Loucy (cell line): ENCODE data around the gene NOS3.
A peak's percentile ranks its signal among the peaks of the same experiment; 100 is the strongest.
"Not testable (repeated sequence)": the region's sequence is repeated elsewhere in the genome, so short reads cannot be mapped to it uniquely, and the experiment has no call there.

Experiments
- H2AFZ ChIP-seq: fragments of 200-600 bp; sonication (generic); 2 replicates; pipeline ENCODE4 v1.6.0; 2016; ENCODE audit warnings: antibody characterized with exemption, mild to moderate bottlenecking, low read length, moderate library complexity
- H3F3A ChIP-seq: fragments of 200-600 bp; 2 replicates; pipeline ENCODE4 v1.6.0; 2016; ENCODE audit warnings: antibody characterized with exemption, low read depth, mild to moderate bottlenecking
- H3K27me3 ChIP-seq: fragments of 200-600 bp; sonication (generic); 2 replicates; pipeline ENCODE4 v1.6.1; 2014; ENCODE audit warnings: low read length, mild to moderate bottlenecking; ENCODE audit not compliant: insufficient read depth, poor library complexity, severe bottlenecking
- H3K36me3 ChIP-seq: fragments of 200-600 bp; sonication (generic); 2 replicates; pipeline ENCODE4 v1.6.1; 2016; ENCODE audit warnings: low read length; ENCODE audit not compliant: insufficient read depth
- H3K4me1 ChIP-seq: fragments of 200-600 bp; sonication (generic); 2 replicates; pipeline ENCODE4 v1.5.1; 2014; ENCODE audit warnings: low read length, mild to moderate bottlenecking; ENCODE audit not compliant: insufficient read depth, poor library complexity, severe bottlenecking
- H3K4me2 ChIP-seq: fragments of 200-600 bp; sonication (generic); 2 replicates; pipeline ENCODE4 v1.6.0; 2014; ENCODE audit warnings: antibody characterized with exemption, low read length, low read depth, mild to moderate bottlenecking; ENCODE audit not compliant: poor library complexity, severe bottlenecking
- H3K4me3 ChIP-seq: fragments of 200-600 bp; sonication (generic); 2 replicates; pipeline ENCODE4 v1.5.1; 2014; ENCODE audit warnings: low read length, mild to moderate bottlenecking, mixed read lengths; ENCODE audit not compliant: poor library complexity, severe bottlenecking
- H3K79me2 ChIP-seq: fragments of 200-600 bp; sonication (generic); 2 replicates; pipeline ENCODE4 v1.6.1; 2014; ENCODE audit warnings: low read length; ENCODE audit not compliant: insufficient read depth
- H3K9ac ChIP-seq: fragments of 200-600 bp; sonication (generic); 2 replicates; pipeline ENCODE4 v1.6.0; 2014; ENCODE audit warnings: mild to moderate bottlenecking, low read depth, low read length, moderate library complexity; ENCODE audit not compliant: poor library complexity, severe bottlenecking
- H3K9me2 ChIP-seq: fragments of 200-600 bp; sonication (generic); replicated peaks from 2 replicates; pipeline ENCODE4 v1.6.1; 2016; ENCODE audit warnings: low read depth, low read length, mixed read lengths
- H3K9me3 ChIP-seq: fragments of 200-600 bp; sonication (generic); 2 replicates; pipeline ENCODE4 v1.6.1; 2014; ENCODE audit warnings: mild to moderate bottlenecking, antibody characterized with exemption, low read length, low read depth; ENCODE audit not compliant: insufficient read depth
- H4K20me1 ChIP-seq: fragments of 200-600 bp; sonication (generic); 2 replicates; pipeline ENCODE4 v1.6.0; 2014; ENCODE audit warnings: antibody characterized with exemption, low read length, mild to moderate bottlenecking; ENCODE audit not compliant: insufficient read depth, poor library complexity, severe bottlenecking
- EZH2phosphoT487 ChIP-seq: fragments of 200-600 bp; IDR thresholded peaks from 2 replicates; pipeline ENCODE4 v1.6.1; 2018; ENCODE audit warnings: antibody characterized with exemption, mild to moderate bottlenecking, moderate library complexity, borderline replicate concordance
- TF ChIP-seq, protein P1 (sequence below): fragments of 200-600 bp; sonication (generic); conservative IDR thresholded peaks from 2 replicates; pipeline ENCODE4 v1.5.1; 2014; ENCODE audit warnings: mild to moderate bottlenecking, antibody characterized with exemption, low read length

NOS3 gene

DNA sequence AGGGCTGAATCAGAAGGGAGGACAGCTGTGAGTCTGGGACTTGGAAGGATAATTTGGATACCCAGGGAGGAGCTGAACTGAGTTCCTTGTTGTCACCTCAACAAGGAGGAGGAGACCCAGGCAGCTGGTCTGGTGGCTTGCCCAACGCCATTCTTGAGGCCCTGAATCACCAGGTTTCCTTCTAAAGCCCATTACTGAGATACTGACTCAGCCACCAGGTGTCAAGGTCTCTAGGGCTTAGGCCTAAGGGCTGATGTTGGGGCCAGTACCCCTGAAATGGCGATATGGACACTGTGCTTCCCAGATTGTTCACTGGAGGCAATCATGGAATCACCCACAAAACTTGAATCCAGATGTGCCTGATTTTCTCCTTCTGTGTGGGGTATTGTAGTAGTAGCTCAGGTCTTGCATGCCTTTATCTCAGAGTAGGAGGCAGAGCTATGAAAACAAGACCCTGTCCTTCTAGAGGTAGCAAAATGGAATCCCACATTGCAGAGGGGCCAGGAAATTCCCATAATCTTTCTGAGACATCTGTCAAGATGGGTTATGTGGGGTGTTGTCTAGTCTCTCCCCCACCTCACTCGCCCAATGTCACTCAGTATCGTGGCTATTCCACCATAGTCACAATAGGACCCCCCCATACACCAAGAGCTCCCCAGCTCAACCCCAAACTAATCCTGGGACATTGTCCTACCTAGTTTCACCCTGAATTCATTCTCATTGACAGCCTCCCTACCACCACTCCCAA lies 35.3 kb downstream of the NOS3 start:
- peaks cover 9% of the 10 kb centered on the region for H3K4me1 ChIP-seq
- H4K20me1 ChIP-seq: no peaks in the 10 kb centered on the region
- H3K9me2 ChIP-seq: no peaks in the 10 kb centered on the region
- no peak overlapping the region for H3K4me2 ChIP-seq
- H2AFZ ChIP-seq: no peak overlapping the region
- no peak for TF ChIP-seq EZH2phosphoT487
- TF ChIP-seq, protein P1, sequence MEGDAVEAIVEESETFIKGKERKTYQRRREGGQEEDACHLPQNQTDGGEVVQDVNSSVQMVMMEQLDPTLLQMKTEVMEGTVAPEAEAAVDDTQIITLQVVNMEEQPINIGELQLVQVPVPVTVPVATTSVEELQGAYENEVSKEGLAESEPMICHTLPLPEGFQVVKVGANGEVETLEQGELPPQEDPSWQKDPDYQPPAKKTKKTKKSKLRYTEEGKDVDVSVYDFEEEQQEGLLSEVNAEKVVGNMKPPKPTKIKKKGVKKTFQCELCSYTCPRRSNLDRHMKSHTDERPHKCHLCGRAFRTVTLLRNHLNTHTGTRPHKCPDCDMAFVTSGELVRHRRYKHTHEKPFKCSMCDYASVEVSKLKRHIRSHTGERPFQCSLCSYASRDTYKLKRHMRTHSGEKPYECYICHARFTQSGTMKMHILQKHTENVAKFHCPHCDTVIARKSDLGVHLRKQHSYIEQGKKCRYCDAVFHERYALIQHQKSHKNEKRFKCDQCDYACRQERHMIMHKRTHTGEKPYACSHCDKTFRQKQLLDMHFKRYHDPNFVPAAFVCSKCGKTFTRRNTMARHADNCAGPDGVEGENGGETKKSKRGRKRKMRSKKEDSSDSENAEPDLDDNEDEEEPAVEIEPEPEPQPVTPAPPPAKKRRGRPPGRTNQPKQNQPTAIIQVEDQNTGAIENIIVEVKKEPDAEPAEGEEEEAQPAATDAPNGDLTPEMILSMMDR: no peak
- H3K79me2 ChIP-seq: peaks cover 6% of the 10 kb centered on the region; the same call in 1 of the 2 replicates
- no peaks in the 10 kb centered on the region for H3K9me3 ChIP-seq
- H3K36me3 ChIP-seq: no peaks in the 10 kb centered on the region
- H3K4me3 ChIP-seq: no peak overlapping the region
- H3K9ac ChIP-seq: no peak overlapping the region
- no peaks in the 10 kb centered on the region for H3K27me3 ChIP-seq
- no peaks in the 10 kb centered on the region for H3F3A ChIP-seq

DNA sequence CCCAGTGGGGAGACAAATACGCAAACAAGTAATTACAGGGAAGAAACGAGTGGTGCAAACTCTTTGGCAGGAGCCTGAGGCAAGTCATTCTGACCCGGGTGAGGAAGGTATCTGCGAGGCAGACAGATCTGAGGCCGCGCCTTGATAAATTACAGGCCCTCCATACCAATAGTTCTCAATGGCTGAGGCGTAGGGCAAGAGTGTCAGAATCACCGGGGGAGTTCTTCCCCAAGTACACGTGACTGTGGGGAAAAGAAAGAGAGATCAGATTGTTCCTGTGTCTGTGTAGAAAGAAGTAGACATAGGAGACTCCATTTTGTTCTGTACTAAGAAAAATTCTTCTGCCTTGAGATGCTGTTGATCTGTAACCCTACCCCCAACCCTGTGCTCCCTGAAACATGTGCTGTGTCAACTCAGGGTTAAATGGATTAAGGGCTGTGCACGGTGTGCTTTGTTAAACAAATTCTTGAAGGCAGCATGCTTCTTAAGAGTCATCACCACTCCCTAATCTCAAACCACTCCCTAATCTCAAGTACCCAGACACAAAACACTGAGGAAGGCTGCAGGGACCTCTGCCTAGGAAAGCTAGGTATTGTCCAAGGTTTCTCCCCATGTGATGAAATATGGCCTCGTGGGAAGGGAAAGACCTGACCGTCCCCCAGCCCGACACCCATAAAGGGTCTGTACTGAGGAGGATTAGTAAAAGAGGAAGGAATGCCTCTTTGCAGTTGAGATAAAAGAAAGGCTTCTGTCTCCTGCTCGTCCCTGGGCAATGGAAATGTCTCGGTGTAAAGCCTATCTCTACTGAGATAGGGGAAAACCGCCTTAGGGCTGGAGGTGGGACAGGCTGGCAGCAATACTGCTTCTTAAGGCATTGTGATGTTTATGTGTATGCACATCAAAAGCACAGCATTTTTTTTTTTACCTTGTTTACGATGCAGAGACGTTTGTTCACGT lies 36.2 kb downstream of the NOS3 start:
- H3K79me2 ChIP-seq, H4K20me1 ChIP-seq, H3F3A ChIP-seq, H3K9me3 ChIP-seq, H3K36me3 ChIP-seq, H3K9me2 ChIP-seq, H3K9ac ChIP-seq, H3K4me1 ChIP-seq, H3K27me3 ChIP-seq: not testable (repeated sequence)
- Histone ChIP-seq H2AFZ (peak overlapping the region; percentile 80; the same call in 1 of the 2 replicates), H3K4me2 (peak overlapping the region; percentile 71), H3K4me3 (peak overlapping the region; percentile 82)

DNA sequence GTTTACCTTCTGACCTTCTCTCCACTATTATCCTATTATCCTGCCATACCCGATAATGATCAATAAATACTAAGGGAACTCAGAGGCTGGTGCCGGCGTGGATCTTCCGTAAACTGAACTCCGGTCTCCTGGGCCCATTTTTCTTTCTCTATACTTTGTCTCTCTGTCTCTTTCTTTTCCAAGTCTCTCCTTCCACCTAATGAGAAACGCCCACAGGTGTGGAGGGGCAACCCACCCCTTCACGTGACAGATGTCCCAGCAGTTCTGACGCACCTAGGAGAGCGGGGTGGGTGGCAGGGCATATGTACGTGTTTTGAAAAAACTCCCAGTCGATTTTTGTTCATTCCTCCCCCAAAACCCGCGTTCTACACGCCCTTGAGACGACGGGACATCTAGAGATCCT lies 36.9 kb downstream of the NOS3 start:
- not testable (repeated sequence) for H3F3A ChIP-seq, H3K9ac ChIP-seq, H3K36me3 ChIP-seq, H3K9me3 ChIP-seq, H3K79me2 ChIP-seq, H3K27me3 ChIP-seq, H3K9me2 ChIP-seq, H3K4me1 ChIP-seq, H4K20me1 ChIP-seq
- H3K4me2 ChIP-seq: peak overlapping the region; percentile 71
- H3K4me3 ChIP-seq: peak overlapping the region; percentile 82
- H2AFZ ChIP-seq: peak overlapping the region; percentile 80

DNA sequence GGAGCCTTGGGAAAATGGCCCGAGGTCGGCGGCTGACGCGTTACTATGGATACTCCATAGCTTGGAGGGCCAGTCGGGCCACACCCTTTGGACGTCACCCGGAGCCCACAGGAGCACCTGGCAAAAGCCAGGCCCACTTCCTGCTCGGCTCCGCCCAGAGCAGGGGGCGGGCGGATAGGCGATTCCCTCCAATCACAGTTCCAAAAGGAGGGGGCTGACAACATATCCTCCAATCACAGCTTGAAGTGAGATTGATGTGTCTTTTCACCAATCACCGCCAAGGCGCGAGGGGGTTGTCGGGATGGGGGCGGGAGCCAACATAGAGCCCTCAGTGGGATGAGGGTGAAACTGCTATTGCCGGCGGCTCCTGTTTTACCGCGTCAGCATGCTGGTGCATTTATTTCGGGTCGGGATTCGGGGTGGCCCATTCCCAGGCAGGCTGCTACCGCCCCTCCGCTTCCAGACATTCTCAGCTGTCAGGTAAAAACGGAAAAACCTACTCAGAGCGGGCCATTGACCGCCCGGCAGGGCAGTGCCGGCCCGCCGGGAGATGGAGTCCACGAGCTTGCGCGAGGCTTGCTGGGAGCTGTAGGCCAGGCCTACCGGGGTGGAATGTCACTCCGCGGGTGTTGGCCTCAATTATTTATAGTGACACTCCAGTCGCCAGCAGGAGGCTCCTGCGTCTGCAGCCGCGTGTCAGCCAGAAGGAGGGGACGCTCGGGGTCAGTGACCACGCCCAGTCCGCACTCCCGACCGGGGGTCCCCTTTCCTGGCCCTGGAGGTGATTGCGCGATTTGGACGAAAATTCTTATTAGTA lies 37.5 kb downstream of the NOS3 start, which contains the start of gene ABCB8:
TSS of gene ABCB8 (plus strand) at position 320 of the 817 bp plus-strand sequence. CDS start at position 386, 66 bp downstream.
- TF ChIP-seq, protein P1: peak; percentile 60
- no peak for TF ChIP-seq EZH2phosphoT487
- Histone ChIP-seq H3F3A (no peaks in the 10 kb centered on the region), H3K4me1 (peaks cover 9% of the 10 kb centered on the region), H3K9ac (peak within 1 kb of the TSS; percentile 85), H3K4me2 (peak within 1 kb of the TSS; percentile 98), H2AFZ (peak within 1 kb of the TSS; percentile 94), H3K27me3 (no peaks in the 10 kb centered on the region), H3K79me2 (peaks cover 6% of the 10 kb centered on the region; the same call in 1 of the 2 replicates), H3K36me3 (no peaks in the 10 kb centered on the region), H3K4me3 (peak within 1 kb of the TSS; percentile 82), H4K20me1 (no peaks in the 10 kb centered on the region), H3K9me2 (no peaks in the 10 kb centered on the region), H3K9me3 (no peaks in the 10 kb centered on the region)
